Peyer's patch (tissue), 4 donors: Measurements from ENCODE around the gene SRRM4. TPM values are rescaled to one million over a fixed set of nuclear protein-coding genes. Genes with fewer than 3 reads are reported as not detected.

ENCODE experiments used
- DNase-seq, 3 donors: peaks; one replicate each; pipeline ENCODE4 v3.0.0-alpha.2; 2017 to 2019
- H3K27ac ChIP-seq, 4 donors: fragments of 200-600 bp; sonication (generic); one replicate each; pipeline ENCODE4 v1.5.1; 2016 to 2019
- H3K27me3 ChIP-seq, 2 donors: fragments of 200-600 bp; sonication (generic); one replicate each; pipeline ENCODE4 v1.5.1; 2019
- H3K36me3 ChIP-seq, 3 donors: fragments of 200-600 bp; sonication (generic); one replicate each; pipeline ENCODE4 v1.5.1; 2016 to 2019
- H3K4me1 ChIP-seq, 4 donors: fragments of 200-600 bp; sonication (generic); one replicate each; pipeline ENCODE4 v1.5.1; 2016 to 2019
- H3K4me3 ChIP-seq, 4 donors: fragments of 200-600 bp; sonication (generic); 1 replicate in 3 of 4; 2 replicates in 1 of 4; pipeline ENCODE4 v1.5.1; 2016 to 2019; ENCODE audit warnings: mild to moderate bottlenecking in 1 of 4
- H3K9me3 ChIP-seq, 4 donors: fragments of 200-600 bp; sonication (generic); one replicate each; pipeline ENCODE4 v1.5.1; 2016 to 2019; ENCODE audit warnings: mild to moderate bottlenecking in 1 of 4
- POLR2A ChIP-seq, 2 donors: fragments of 450-650 bp; IDR thresholded peaks; one replicate each; pipeline ENCODE4 v1.5.1; 2017; ENCODE audit warnings: antibody characterized with exemption in 2 of 2, mild to moderate bottlenecking in 2 of 2, moderate library complexity in 2 of 2
- total RNA-seq, 4 donors: library from RNA; depleted of rRNA; stranded (reverse); fragments of >200 nt; gene quantifications; one replicate each; pipeline ENCODE4 v1.1.0, GENCODE V29; 2016
- TF ChIP-seq, protein P1 (sequence below), 6 experiments: fragments of 450-650 bp in 4 of 6; fragments of 200-600 bp in 2 of 6; sonication (generic) in 1 of 6; IDR thresholded peaks; one replicate each; pipeline ENCODE4 v1.5.1; 2017 to 2019; ENCODE audit warnings: antibody characterized with exemption in 6 of 6, mild to moderate bottlenecking in 3 of 6, moderate library complexity in 1 of 6

The SRRM4 gene
- total RNA-seq, 4 donors from 2014 or later, result not detected

DNA sequence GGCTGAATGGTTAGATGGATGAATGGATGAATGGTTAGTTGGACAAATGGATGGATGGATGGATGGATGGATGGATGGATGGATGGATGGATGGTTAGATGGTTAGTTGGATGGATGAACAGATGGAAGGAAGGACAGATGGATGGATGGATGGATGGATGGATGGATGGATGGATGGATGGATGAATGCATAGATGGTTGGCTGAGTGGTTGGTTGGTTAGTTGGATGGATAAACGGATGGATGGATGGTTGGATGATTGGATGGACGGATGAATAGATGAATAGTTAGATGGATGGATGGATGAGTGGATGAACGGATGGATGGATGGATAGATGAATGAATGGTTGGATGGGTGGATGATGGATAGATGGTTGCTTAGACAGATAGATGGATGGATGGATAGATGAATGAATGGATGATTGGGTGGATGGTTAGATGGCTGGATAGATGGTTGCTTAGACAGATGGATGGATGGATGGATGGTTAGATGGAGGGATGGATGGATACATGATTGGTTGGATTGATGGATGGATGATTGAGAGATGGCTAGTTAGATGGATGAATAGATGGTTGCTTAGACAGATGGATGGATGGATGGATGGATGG lies 148.6 kb downstream of the SRRM4 start:
- Histone ChIP-seq H3K36me3 (no peaks in the 10 kb centered on the region), H3K4me1 (no peaks in the 10 kb centered on the region), H3K4me3 (no peak overlapping the region), H3K9me3 (no peaks in the 10 kb centered on the region), H3K27ac (no peak overlapping the region), H3K27me3 (no peaks in the 10 kb centered on the region)
- TF ChIP-seq, protein P1, sequence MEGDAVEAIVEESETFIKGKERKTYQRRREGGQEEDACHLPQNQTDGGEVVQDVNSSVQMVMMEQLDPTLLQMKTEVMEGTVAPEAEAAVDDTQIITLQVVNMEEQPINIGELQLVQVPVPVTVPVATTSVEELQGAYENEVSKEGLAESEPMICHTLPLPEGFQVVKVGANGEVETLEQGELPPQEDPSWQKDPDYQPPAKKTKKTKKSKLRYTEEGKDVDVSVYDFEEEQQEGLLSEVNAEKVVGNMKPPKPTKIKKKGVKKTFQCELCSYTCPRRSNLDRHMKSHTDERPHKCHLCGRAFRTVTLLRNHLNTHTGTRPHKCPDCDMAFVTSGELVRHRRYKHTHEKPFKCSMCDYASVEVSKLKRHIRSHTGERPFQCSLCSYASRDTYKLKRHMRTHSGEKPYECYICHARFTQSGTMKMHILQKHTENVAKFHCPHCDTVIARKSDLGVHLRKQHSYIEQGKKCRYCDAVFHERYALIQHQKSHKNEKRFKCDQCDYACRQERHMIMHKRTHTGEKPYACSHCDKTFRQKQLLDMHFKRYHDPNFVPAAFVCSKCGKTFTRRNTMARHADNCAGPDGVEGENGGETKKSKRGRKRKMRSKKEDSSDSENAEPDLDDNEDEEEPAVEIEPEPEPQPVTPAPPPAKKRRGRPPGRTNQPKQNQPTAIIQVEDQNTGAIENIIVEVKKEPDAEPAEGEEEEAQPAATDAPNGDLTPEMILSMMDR (IDR thresholded peaks at IDR 0.05), result no peak
- no peak for TF ChIP-seq POLR2A (IDR thresholded peaks at IDR 0.05)
- DNase-seq, result no peak

DNA sequence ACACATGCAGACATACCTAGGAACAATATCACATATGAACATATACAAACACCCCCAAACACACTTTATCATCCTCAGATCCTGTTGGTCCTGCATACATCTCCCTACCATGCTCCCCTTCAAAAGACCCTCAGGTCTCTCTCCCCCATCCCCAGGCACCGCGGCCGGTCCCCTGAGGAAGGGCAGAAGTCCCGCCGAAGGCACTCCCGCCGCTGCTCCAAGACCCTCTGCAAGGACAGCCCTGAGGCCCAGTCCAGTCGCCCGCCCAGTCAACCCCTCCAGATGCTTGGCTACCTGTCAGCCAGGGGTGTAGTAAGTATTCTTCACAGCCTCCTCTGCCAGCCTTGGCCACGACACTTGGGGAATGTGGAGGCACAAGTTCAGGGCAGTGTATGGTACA lies 149.2 kb downstream of the SRRM4 start:
- Histone ChIP-seq H3K9me3 (no peaks in the 10 kb centered on the region), H3K27ac (no peak overlapping the region), H3K36me3 (no peaks in the 10 kb centered on the region), H3K4me1 (no peaks in the 10 kb centered on the region), H3K27me3 (no peaks in the 10 kb centered on the region), H3K4me3 (no peak overlapping the region)
- TF ChIP-seq, protein P1 (IDR thresholded peaks at IDR 0.05), result no peak
- no peak for TF ChIP-seq POLR2A (IDR thresholded peaks at IDR 0.05)
- no peak for DNase-seq

DNA sequence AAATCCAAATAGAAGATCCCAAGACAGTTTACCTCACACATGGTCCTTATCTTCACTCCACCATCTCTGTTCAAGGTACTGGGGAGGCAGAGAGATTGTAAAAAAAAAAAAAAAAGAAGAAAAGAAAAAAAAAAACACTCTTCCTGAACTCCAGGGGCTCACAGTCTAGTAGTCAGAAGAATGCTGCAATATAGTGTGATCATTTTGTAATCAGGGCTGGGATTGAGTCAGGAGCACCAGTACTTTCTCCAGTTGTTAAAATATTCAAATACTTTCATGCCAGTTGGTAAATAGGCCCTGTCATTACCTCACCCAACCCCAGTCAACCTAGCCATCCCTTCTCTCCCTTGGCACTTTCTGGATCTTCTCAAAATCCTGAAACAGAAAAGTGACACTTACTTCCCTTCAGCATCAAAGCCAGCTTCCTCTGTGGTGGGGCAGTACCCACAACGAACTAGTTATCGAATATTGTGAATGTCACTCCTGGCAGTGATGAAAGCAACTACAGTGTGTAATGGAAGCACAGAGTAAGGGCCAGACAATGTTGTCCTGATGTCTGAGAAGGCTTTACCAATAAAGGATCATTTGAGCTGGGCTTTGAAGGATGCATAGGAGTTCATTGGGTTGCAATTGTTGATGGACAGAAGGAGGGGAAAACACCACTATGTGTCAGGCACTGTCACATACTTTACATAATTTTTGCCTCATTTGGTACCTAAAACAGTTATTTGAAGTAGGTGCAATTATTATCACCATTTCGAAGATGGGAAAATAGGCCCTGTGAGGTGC lies 153.1 kb downstream of the SRRM4 start:
- Histone ChIP-seq H3K9me3 (no peaks in the 10 kb centered on the region), H3K36me3 (no peaks in the 10 kb centered on the region), H3K4me3 (no peak overlapping the region), H3K27ac (no peak overlapping the region), H3K27me3 (no peaks in the 10 kb centered on the region), H3K4me1 (no peaks in the 10 kb centered on the region)
- TF ChIP-seq POLR2A (IDR thresholded peaks at IDR 0.05), result no peak
- no peak for DNase-seq

DNA sequence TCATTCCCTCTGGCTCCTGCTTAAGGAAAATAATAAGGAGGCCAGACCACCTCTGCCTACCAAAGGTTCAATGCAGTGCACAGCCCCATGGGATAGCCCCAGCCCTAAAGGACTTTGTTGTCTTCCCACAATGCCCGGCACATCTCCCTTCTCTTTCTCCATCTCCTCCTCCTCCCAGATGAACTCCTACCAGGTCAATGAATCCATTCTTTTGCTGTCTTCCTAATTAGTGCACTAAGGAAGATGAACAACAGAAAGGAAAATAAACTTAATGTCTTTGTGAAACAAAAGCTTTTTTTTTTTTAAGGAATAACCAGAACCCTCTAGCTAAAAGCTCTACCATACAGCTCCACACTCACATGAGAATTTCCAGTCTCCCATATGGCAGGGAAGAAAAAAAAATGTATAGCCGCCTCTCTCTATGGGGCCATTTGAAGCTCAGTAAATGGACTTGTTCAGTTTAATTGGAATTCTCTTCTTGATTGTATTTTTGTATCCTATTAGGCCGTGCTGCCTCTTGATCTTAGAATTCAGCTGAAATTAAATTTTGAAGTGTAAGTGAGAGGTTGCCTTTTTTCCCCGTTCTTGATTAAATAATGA lies 155.6 kb downstream of the SRRM4 start:
- no peak for DNase-seq
- TF ChIP-seq, protein P1 (IDR thresholded peaks at IDR 0.05), result no peak
- TF ChIP-seq POLR2A (IDR thresholded peaks at IDR 0.05), result no peak
- Histone ChIP-seq H3K4me3 (no peak overlapping the region), H3K36me3 (no peaks in the 10 kb centered on the region), H3K4me1 (no peaks in the 10 kb centered on the region), H3K9me3 (no peaks in the 10 kb centered on the region), H3K27ac (no peak overlapping the region), H3K27me3 (no peaks in the 10 kb centered on the region)

DNA sequence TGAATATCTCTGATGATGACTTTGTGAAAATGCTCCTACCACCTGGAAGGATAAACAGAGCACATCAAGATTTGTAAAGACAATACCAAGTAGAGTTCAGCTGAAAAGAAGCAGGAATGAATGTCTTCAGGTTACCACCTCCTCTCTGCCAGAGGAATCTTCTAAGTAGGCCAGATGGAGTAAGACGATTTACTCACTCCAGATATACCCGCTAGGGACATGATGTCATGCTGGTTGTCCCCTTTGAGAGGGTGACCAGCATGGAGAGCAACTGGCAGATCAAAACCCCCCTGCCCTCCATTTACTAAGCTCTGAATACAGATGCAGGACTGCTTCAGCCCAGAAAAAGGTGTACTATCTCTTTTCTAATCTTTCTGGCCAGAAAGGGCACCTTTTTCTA lies 158.1 kb downstream of the SRRM4 start:
- H3K27ac ChIP-seq, result no peak overlapping the region
- H3K4me1 ChIP-seq, result no peaks in the 10 kb centered on the region
- no peak for DNase-seq
- H3K27me3 ChIP-seq, result no peaks in the 10 kb centered on the region
- TF ChIP-seq, protein P1 (IDR thresholded peaks at IDR 0.05), result no peak
- TF ChIP-seq POLR2A (IDR thresholded peaks at IDR 0.05), result no peak
- no peaks in the 10 kb centered on the region for H3K36me3 ChIP-seq
- H3K9me3 ChIP-seq, result no peaks in the 10 kb centered on the region
- H3K4me3 ChIP-seq, result no peak overlapping the region

DNA sequence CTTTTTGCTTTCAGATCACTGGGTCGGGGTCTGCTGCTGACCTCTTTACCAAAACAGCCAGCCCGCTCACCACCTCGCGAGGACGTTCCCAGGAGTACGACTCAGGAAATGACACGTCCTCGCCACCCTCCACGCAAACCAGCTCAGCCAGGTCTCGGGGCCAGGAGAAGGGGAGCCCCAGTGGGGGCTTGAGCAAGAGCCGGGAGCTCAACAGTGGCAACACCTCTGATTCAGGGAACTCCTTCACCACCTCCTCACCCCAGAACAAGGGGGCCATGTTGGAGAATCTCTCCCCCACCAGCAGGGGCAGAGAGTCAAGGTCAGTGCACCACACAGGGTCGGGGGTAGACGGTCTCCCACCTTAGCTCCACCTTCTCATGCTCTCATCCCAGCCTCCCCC lies 164.0 kb downstream of the SRRM4 start:
- TF ChIP-seq, protein P1 (IDR thresholded peaks at IDR 0.05), result no peak
- no peak for TF ChIP-seq POLR2A (IDR thresholded peaks at IDR 0.05)
- no peak for DNase-seq
- Histone ChIP-seq H3K27me3 (no peaks in the 10 kb centered on the region), H3K4me1 (no peaks in the 10 kb centered on the region), H3K36me3 (no peaks in the 10 kb centered on the region), H3K9me3 (no peaks in the 10 kb centered on the region), H3K4me3 (no peak overlapping the region), H3K27ac (no peak overlapping the region)
